Uterus (tissue), 4 donors: ENCODE measurements around the gene LDHAL6B. TPM values are rescaled to one million over a fixed set of nuclear protein-coding genes. Genes with fewer than 3 reads are reported as not detected.

Experiments used
- DNase-seq, 2 donors: peaks; one replicate each; pipeline ENCODE4 v3.0.0-alpha.2; 2019 to 2020
- H3K27ac ChIP-seq, 2 donors: fragments of 200-600 bp; sonication (generic); 1 replicate in 1 of 2; 2 replicates in 1 of 2; pipeline ENCODE4 v1.5.1; 2016 to 2018
- H3K27me3 ChIP-seq, 2 donors: fragments of 200-600 bp; sonication (generic); one replicate each; pipeline ENCODE4 v1.5.1; 2018 to 2019; ENCODE audit warnings: control low read depth in 1 of 2
- H3K36me3 ChIP-seq, 2 donors: fragments of 200-600 bp; sonication (generic); one replicate each; pipeline ENCODE4 v1.5.1; 2019; ENCODE audit warnings: control low read depth in 1 of 2
- H3K4me1 ChIP-seq, 2 donors: fragments of 200-600 bp; sonication (generic); one replicate each; pipeline ENCODE4 v1.5.1; 2018 to 2019; ENCODE audit warnings: control low read depth in 1 of 2
- H3K4me3 ChIP-seq, 2 donors: fragments of 200-600 bp; sonication (generic); 1 replicate in 1 of 2; 2 replicates in 1 of 2; pipeline ENCODE4 v1.5.1; 2018 to 2019; ENCODE audit warnings: mild to moderate bottlenecking in 1 of 2
- H3K9me3 ChIP-seq, 2 donors: fragments of 200-600 bp; sonication (generic); one replicate each; pipeline ENCODE4 v1.5.1; 2019; ENCODE audit warnings: control low read depth in 1 of 2
- CTCF ChIP-seq, 4 experiments: fragments of 200-600 bp in 2 of 4; fragments of 450-650 bp in 2 of 4; sonication (generic) in 2 of 4; IDR thresholded peaks; one replicate each; pipeline ENCODE4 v1.5.1; 2016 to 2019; ENCODE audit warnings: antibody characterized with exemption in 4 of 4, mild to moderate bottlenecking in 2 of 4, moderate library complexity in 1 of 4
- POLR2A ChIP-seq, 2 donors: fragments of 450-650 bp; IDR thresholded peaks; one replicate each; pipeline ENCODE4 v1.6.1; 2016; ENCODE audit warnings: antibody characterized with exemption in 2 of 2, mild to moderate bottlenecking in 1 of 2, moderate library complexity in 1 of 2
- intact Hi-C: fragments of 100-400 bp; cut with DNase I; formaldehyde crosslinking; loops from one replicate; pipeline ENCODE4 v1.15.1; 2023; ENCODE audit warnings: low total_unique reads
- total RNA-seq, 4 donors: library from RNA; depleted of rRNA in 3 of 4; stranded (reverse); fragments of >200 nt in 3 of 4; gene quantifications; one replicate each; pipeline versions ENCODE4 v1.1.0 to v1.2.4, GENCODE V29; 2014 to 2023
- donor health status: DM: yes; HTN: yes; CAD: no.

Gene LDHAL6B
- total RNA-seq, 4 donors from 2014 or later = not detected

- H3K4me1 ChIP-seq = peaks cover 0 to 4% of the 10 kb centered on the region in 2 donors
- intact Hi-C loops = no loop called here
- H3K4me3 ChIP-seq = no peak overlapping the region
- DNase-seq = no peak
- TF ChIP-seq POLR2A (IDR thresholded peaks at IDR 0.05) (no peak), CTCF (IDR thresholded peaks at IDR 0.05) (no peak)
- H3K27me3 ChIP-seq = no peaks in the 10 kb centered on the region
- no peaks in the 10 kb centered on the region for H3K36me3 ChIP-seq
- H3K9me3 ChIP-seq = no peaks in the 10 kb centered on the region
- H3K27ac ChIP-seq = peak overlapping the region; percentile 75 to 83
Observed at GRCh38 chr15:59222906-59223550, 16.4 kb downstream of the LDHAL6B start.

GRCh38 chr15:59223736-59224135, 17.1 kb downstream of the LDHAL6B start:
- Histone ChIP-seq H3K4me1 (peaks cover 0 to 4% of the 10 kb centered on the region in 2 donors), H3K36me3 (no peaks in the 10 kb centered on the region), H3K9me3 (no peaks in the 10 kb centered on the region), H3K27me3 (no peaks in the 10 kb centered on the region), H3K4me3 (no peak overlapping the region), H3K27ac (peak overlapping the region; percentile 75 to 83)
- TF ChIP-seq POLR2A (IDR thresholded peaks at IDR 0.05) (no peak), CTCF (IDR thresholded peaks at IDR 0.05) (no peak)
- intact Hi-C loops = no loop called here
- DNase-seq = no peak

- peak overlapping the region in 1 of 2 donors; percentile 83 for H3K27ac ChIP-seq
- no peaks in the 10 kb centered on the region for H3K9me3 ChIP-seq
- H3K4me3 ChIP-seq = no peak overlapping the region
- no peak for DNase-seq
- intact Hi-C loops = no loop called here
- H3K27me3 ChIP-seq = no peaks in the 10 kb centered on the region
- peaks cover 0 to 4% of the 10 kb centered on the region in 2 donors for H3K4me1 ChIP-seq
- TF ChIP-seq CTCF (IDR thresholded peaks at IDR 0.05) (no peak), POLR2A (IDR thresholded peaks at IDR 0.05) (no peak)
- H3K36me3 ChIP-seq = no peaks in the 10 kb centered on the region
Observed at GRCh38 chr15:59224474-59224873, 17.8 kb downstream of the LDHAL6B start.

- Histone ChIP-seq H3K27me3 (no peaks in the 10 kb centered on the region), H3K36me3 (no peaks in the 10 kb centered on the region), H3K4me3 (no peak overlapping the region), H3K9me3 (no peaks in the 10 kb centered on the region), H3K4me1 (no peaks in the 10 kb centered on the region), H3K27ac (no peak overlapping the region)
- TF ChIP-seq POLR2A (IDR thresholded peaks at IDR 0.05) = no peak
- no peak for TF ChIP-seq CTCF (IDR thresholded peaks at IDR 0.05)
- DNase-seq = no peak
- intact Hi-C loops = no loop called here
Observed at GRCh38 chr15:59227021-59227420, 20.4 kb downstream of the LDHAL6B start.

GRCh38 chr15:59229015-59229414, 22.4 kb downstream of the LDHAL6B start:
- TF ChIP-seq POLR2A (IDR thresholded peaks at IDR 0.05) = no peak
- no peak for DNase-seq
- H3K27me3 ChIP-seq = no peaks in the 10 kb centered on the region
- no peak overlapping the region for H3K27ac ChIP-seq
- H3K4me3 ChIP-seq = no peak overlapping the region
- H3K9me3 ChIP-seq = no peaks in the 10 kb centered on the region
- intact Hi-C loops = no loop called here
- no peaks in the 10 kb centered on the region for H3K36me3 ChIP-seq
- no peaks in the 10 kb centered on the region for H3K4me1 ChIP-seq
